Non-pigmented ciliary epithelial cell (primary cell): ENCODE data around the gene NELFCD.
A peak's percentile ranks its signal among the peaks of the same experiment; 100 is the strongest.
"Not testable (repeated sequence)": the region's sequence is repeated elsewhere in the genome, so short reads cannot be mapped to it uniquely, and the experiment has no call there.

Experiments
- DNase-seq: peaks from one replicate; pipeline ENCODE4 v3.0.0-alpha.2; 2010; ENCODE audit warnings: low read depth

The NELFCD gene

DNA sequence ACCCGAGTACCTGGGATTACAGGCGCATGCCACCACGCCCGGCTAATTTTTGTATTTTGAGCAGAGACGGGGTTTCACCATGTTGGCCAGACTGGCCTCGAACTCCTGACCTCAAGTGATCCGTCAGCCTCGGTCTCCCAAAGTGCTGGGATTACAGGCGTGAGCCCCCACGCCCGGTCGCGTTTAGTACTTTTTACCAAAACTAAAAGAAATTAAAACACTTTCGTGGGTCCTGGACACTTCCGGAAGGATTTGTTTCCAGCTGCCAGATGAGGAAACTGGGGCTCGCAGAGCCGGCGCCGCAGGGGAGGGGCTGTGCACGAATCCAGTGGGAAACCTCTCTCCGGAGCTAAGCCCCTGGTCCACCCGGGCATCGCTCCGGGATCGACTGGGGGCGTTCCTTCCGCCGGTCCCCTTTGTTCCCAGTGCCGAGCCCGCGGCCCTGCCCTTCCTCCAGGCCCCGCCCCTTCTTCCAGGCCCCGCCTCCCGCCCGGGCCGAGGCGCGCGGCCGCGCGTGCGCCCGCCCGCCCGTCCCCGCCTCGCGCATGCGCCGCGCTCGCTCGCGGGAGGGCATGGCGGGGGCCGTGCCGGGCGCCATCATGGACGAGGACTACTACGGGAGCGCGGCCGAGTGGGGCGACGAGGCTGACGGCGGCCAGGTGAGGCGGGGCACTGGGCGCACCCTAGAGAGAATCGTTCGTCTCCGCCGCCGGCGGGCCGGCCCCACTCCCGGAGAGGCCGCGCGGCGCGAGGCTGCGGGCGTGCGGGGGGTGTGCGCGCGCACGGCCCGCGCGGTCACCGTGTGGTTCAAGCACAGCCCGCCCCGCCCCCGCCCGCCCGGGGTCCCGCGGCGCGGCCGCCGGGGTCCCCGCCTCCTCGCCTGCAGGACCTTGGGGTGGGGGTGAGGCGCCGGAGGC is at the start of gene NELFCD:
Gene NELFCD, plus strand, starts transcription at position 546 of the 917 bp plus-strand sequence. Its CDS starts 54 bp downstream, at position 600.
- peak; percentile 9 for DNase-seq

DNA sequence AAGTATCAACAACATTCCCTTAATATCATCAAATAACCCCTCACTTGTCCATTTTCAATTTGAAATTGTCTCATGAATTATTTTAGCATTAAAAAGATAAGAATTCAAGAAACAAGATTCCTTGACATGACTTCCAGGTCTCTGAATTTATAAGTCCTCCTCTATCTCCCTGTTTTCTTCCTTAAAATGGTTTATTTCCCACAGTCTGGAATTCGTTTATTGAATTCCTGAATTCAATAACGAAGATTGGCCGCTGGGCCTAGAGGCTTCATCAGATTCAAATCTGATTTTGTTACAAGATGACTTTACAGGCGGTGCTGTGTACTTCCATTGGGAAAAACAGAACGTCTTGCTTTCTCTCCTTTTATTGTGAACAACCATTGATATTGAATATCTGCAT is 48.9 kb upstream of the NELFCD start:
- no peak for DNase-seq

DNA sequence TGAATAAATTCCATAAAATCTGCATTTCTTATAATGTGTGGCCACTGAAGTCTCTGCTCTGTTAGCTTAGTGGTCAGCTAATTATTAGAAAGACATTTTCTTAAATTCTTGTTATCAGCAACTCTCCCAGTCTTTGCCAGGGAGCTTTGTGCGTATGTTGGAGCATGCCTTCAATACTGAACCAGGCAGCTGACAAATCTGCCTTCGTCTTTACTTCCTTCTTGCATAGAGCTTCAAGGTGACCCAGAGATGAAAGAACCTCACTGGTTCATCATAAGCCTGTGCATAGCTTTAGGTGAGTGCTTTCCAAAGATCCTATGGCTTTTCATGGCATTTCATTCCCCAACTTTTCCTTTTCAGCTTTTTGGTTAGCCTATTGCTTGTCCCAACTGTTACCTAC is 43.0 kb upstream of the NELFCD start:
- no peak for DNase-seq

GRCh38 chr20:58938541-58938940 is 42.5 kb upstream of the NELFCD start:
- no peak for DNase-seq

DNA sequence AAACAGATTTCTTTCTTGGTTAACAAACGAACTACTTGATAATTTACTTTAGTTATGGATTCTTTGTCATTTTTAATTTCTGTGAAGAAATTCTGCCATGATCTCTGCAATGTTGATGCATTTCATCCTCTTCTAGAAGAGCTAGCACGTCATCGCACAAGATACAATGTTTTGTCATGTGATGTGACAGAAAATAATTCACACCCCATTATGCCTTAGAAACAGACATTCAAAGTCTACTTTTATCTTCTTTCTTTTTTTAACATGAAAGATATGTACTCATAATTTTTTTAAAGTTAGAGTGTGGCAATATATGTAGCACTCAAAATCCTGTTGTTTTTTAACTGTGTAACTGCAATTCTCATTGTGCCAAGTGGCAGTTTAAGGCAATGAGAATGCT is 39.6 kb upstream of the NELFCD start:
- DNase-seq, result no peak

GRCh38 chr20:58942549-58942948 is 38.5 kb upstream of the NELFCD start:
- no peak for DNase-seq

GRCh38 chr20:58944610-58945009 is 36.4 kb upstream of the NELFCD start:
- no peak for DNase-seq

DNA sequence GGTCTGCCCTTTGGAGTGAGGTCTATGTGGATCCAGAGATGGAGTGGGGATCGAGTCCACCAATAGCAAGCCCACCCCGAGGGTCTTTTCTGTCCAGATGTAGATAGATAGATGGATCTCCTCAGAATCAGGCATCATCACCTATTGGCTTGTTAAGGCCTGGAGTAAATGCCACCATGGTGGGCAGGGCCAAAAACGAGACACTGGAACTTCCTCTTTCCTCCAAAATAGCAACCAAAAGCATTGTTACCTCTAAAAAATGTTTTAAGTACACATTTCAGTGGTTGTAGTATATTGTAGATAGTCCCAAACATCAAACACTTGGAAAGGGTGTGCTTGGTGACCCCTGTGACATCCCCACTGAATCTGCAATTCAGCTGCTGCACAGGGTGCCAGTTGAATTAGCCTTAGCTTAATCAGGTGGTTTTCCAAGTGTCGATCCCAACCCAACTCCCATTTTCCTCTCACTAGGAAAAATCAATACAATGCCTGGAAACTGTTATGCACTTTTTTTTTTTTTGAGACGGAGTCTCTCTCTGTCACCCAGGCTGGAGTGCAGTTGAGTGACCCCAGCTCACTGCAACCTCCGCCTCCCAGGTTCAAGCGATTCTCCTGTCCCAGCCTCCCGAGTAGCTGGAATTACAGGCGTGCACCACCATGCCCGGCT is 35.0 kb upstream of the NELFCD start:
- DNase-seq, result no peak

DNA sequence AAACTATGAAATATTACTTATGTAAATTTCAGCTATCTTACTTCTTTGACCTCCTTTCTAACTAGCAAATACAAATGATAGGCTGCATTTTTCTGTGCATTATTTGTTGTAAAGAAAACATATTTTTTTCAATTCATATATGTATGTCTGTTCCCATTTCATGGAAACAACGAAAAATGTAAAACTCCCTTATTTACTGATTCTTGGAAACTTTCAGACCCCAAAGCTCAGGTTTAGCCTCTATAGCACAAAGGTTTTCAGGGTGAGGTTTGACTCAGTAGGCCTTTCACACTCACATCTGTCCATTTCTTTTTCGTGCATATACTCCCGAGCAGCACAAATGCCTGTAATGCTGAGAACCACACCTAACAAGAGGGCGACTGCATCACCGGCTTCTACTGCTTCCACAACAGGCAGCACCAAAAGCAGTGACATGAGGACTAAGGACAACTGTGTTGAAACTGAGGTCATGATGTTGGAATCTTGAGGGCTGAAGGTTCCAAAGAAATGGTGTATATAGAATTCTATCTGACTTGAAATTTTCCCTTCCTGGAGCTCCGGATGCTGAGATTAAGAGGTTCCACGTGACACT is 33.2 kb upstream of the NELFCD start:
- DNase-seq, result not testable (repeated sequence)

DNA sequence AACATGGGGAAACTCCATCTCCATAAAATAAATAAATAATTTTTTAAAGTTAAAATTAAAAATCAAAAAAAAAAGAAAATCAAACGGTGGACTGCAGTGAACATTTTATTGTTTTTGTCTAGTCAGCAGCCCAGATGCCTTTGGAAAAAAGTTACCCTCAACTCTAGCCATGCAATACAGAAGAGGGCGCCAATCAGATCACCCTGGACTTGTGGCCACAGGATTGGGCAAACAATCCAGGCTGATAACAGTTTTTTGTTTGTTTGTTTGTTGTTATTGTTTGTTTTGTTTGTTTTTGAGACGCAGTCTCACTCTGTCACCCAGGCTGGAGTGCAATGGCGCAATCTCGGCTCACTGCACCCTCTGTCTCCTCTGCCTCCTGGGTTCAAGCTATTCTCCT is 30.5 kb upstream of the NELFCD start:
- DNase-seq, result no peak

DNA sequence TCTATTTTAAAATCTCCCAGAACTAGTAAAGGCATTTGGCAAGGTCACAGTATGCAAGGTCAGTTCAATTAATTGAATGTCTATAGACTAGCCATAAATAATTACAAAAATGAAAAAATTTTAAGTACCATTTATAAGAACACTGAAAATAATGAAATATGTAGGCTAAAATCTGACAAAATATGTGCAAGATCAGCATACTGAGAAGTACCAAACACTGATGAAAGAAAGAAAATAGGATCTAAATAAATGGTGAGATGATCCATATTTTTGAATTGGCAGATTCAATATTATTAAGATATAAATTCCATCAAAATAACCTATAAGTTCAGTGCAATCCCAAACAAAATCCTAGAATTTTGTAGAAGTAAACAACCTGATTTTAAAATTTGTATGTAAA is 28.0 kb upstream of the NELFCD start:
- no peak for DNase-seq

GRCh38 chr20:58956078-58956477 is 25.0 kb upstream of the NELFCD start:
- no peak for DNase-seq

- DNase-seq, result no peak
Measured at GRCh38 chr20:58959652-58960051, 21.4 kb upstream of the NELFCD start.

DNA sequence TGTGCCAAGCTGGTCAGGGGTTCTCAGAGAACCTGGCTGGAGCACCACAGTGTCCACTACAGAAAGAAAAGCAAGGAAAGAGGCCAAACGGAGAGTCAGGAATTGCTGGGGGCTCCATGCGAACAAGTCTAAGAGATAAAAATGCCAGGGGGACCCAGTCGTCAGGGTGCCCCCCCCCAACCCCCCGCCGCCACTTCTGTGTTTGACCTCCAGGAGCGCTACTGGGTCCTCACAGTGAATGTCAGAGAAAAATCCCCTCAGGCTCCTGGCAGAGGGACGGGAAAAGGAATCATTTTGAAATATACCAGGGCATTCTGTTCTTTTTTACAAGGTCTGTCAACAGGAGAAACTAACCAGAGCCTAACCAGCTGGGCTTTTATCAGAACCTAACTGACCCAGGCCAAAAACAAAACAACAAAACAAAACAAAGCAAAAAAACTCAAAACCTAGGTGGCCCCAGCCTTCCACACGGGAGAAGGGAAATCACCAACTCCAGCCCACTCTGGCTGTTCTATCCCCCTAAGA is 17.9 kb upstream of the NELFCD start:
- DNase-seq, result no peak

DNA sequence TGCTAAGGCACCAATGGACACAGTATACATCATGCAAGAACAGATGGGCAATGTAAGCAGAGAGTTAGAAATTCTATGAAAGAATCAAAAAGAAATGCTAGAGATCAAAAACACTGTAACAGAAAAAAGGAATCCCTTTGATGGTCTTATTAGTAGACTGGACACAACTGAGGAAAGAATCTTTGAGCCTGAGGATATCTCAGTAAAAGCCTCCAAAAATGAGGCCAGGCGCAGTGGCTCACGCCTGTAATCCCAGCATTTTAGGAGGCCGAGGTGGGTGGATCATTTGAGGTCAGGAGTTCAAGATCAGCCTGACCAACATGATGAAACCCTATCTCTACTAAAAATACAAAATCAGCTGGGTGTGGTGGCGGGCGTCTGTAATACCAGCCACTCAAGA is 17.1 kb upstream of the NELFCD start:
- not testable (repeated sequence) for DNase-seq

GRCh38 chr20:58965270-58966064 is 15.6 kb upstream of the NELFCD start:
- no peak for DNase-seq

- DNase-seq, result no peak
Measured at GRCh38 chr20:58967652-58968429, 13.2 kb upstream of the NELFCD start.

DNA sequence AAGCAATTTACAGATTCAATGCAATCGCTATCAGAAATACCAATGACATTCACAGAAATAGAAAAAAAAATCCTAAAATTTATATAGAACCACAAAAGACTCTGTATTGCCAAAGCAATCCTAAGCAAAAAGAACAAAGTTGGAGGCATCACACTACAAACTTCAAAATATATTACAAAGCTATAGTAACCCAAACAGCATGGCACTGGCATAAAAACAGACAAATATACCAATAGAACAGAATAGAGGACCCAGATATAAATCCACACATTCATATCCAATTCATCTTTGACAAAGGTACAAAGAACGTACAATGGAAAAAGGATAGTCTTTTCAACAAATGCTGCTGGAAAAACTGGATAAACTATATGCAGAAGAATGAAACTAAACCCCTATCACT is 11.6 kb upstream of the NELFCD start:
- no peak for DNase-seq

- DNase-seq, result no peak
Measured at GRCh38 chr20:58970146-58970545, 10.9 kb upstream of the NELFCD start.

GRCh38 chr20:58971429-58971828 is 9.6 kb upstream of the NELFCD start:
- no peak for DNase-seq

GRCh38 chr20:58973179-58973578 is 7.9 kb upstream of the NELFCD start:
- DNase-seq, result no peak
